DND-41 (cell line): ENCODE data around the gene ISG20L2.

ENCODE experiments used
- EZH2 ChIP-seq: IDR thresholded peaks from 3 replicates; pipeline ENCODE4 v1.6.1; 2012; ENCODE audit warnings: borderline replicate concordance, low read depth, mild to moderate bottlenecking, moderate library complexity, low read length, inconsistent platforms; ENCODE audit not compliant: severe bottlenecking
- TF ChIP-seq, protein P1 (sequence below): IDR thresholded peaks from 2 replicates; pipeline ENCODE4 v1.5.1; 2012; ENCODE audit warnings: borderline replicate concordance, low read length, moderate library complexity, mild to moderate bottlenecking; ENCODE audit not compliant: poor library complexity, severe bottlenecking; ENCODE audit errors: extremely low read depth

DNA sequence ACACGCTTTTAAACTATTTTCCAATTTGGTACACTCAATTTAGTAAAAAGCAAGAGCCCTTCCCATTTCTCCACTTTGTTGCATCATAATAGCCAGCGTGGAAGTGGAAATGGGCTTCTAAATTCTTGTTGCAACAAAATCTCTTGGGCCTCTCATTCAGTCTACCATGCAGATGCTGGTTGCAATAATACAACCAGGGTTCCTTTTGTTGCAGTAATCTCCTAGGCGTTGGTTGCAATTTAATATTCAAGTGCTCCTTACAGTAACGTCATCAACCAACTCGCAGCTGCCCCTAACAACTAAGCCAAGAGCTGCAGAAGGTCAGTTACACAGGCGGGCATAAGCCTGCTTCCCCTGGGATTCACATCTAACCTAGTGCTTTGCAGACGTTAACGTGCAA, 25.7 kb upstream of the ISG20L2 start:
- TF ChIP-seq, protein P1, sequence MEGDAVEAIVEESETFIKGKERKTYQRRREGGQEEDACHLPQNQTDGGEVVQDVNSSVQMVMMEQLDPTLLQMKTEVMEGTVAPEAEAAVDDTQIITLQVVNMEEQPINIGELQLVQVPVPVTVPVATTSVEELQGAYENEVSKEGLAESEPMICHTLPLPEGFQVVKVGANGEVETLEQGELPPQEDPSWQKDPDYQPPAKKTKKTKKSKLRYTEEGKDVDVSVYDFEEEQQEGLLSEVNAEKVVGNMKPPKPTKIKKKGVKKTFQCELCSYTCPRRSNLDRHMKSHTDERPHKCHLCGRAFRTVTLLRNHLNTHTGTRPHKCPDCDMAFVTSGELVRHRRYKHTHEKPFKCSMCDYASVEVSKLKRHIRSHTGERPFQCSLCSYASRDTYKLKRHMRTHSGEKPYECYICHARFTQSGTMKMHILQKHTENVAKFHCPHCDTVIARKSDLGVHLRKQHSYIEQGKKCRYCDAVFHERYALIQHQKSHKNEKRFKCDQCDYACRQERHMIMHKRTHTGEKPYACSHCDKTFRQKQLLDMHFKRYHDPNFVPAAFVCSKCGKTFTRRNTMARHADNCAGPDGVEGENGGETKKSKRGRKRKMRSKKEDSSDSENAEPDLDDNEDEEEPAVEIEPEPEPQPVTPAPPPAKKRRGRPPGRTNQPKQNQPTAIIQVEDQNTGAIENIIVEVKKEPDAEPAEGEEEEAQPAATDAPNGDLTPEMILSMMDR: no peak
- TF ChIP-seq EZH2: no peak
